Fibroblast of lung (primary cell): ENCODE results near the gene DCBLD2. TPM values are rescaled to one million over a fixed set of nuclear protein-coding genes. Genes with fewer than 3 reads are reported as not detected.

Experiments
- DNase-seq, 2 donors: peaks; one replicate each; pipeline versions ENCODE4 v3.0.0 to v3.0.0-alpha.2; 2010; ENCODE audit warnings: low read depth in 2 of 2
- H2AFZ ChIP-seq: 2 replicates; pipeline ENCODE4 v1.5.1; 2012; ENCODE audit warnings: low read length, control low read depth, inconsistent platforms
- H3K27ac ChIP-seq: 2 replicates; pipeline ENCODE4 v1.5.1; 2011; ENCODE audit warnings: low read length, control low read depth; ENCODE audit not compliant: insufficient read depth
- H3K27me3 ChIP-seq: 2 replicates; pipeline ENCODE4 v1.5.1; 2011; ENCODE audit warnings: mild to moderate bottlenecking, low read length; ENCODE audit not compliant: control insufficient read depth, insufficient read depth
- H3K36me3 ChIP-seq: 2 replicates; pipeline ENCODE4 v1.5.1; 2011; ENCODE audit warnings: low read length; ENCODE audit not compliant: control insufficient read depth, insufficient read depth
- H3K4me1 ChIP-seq: 2 replicates; pipeline ENCODE4 v1.5.1; 2011; ENCODE audit warnings: low read length; ENCODE audit not compliant: control insufficient read depth, insufficient read depth; ENCODE audit errors: extremely low read depth
- H3K4me2 ChIP-seq: 2 replicates; pipeline ENCODE4 v1.5.1; 2011; ENCODE audit warnings: low read length, control low read depth; ENCODE audit not compliant: insufficient read depth; ENCODE audit errors: extremely low read depth
- H3K4me3 ChIP-seq, 4 experiments: fragments of 200-600 bp in 1 of 4; sonication (generic) in 1 of 4; replicated peaks in 1 of 4; 2 replicates each; pipeline ENCODE4 v1.5.1; 2011 to 2016; ENCODE audit warnings: low read length in 4 of 4, low read depth in 3 of 4, mild to moderate bottlenecking in 3 of 4, control low read depth in 2 of 4, inconsistent platforms in 1 of 4, mixed read lengths in 1 of 4; ENCODE audit not compliant: insufficient read depth in 1 of 4; ENCODE audit errors: control extremely low read depth in 1 of 4
- H3K79me2 ChIP-seq: 2 replicates; pipeline ENCODE4 v1.5.1; 2012; ENCODE audit warnings: mild to moderate bottlenecking, low read length, inconsistent platforms; ENCODE audit not compliant: control insufficient read depth, insufficient read depth
- H3K9ac ChIP-seq: 2 replicates; pipeline ENCODE4 v1.5.1; 2011; ENCODE audit warnings: mild to moderate bottlenecking, low read length, control low read depth; ENCODE audit not compliant: insufficient read depth
- H3K9me3 ChIP-seq: 2 replicates; pipeline ENCODE4 v1.5.1; 2012; ENCODE audit warnings: low read depth, low read length; ENCODE audit not compliant: control insufficient read depth, insufficient read depth
- H4K20me1 ChIP-seq: 2 replicates; pipeline ENCODE4 v1.5.1; 2011; ENCODE audit warnings: low read length; ENCODE audit not compliant: control insufficient read depth, insufficient read depth; ENCODE audit errors: extremely low read depth
- EZH2 ChIP-seq: IDR thresholded peaks from 2 replicates; pipeline ENCODE4 v1.5.1; 2012; ENCODE audit warnings: low read length, control low read depth, mild to moderate bottlenecking; ENCODE audit errors: missing control alignments
- polyA plus RNA-seq, 2 donors: library from polyadenylated mRNA; depleted of rRNA in 1 of 2; stranded (reverse) in 1 of 2; unstranded in 1 of 2; fragments of >200 nt; gene quantifications; 2 replicates each; pipeline ENCODE4 v1.2.1, GENCODE V29; 2011 to 2012; ENCODE audit warnings: missing spikeins in 1 of 2
- total RNA-seq: library from RNA; depleted of rRNA; stranded (reverse); fragments of >200 nt; gene quantifications from 2 replicates; pipeline ENCODE4 v1.2.1, GENCODE V29; 2014
- TF ChIP-seq, protein P1 (sequence below), 2 donors: IDR thresholded peaks in 1 of 2; conservative IDR thresholded peaks in 1 of 2; 1 replicate in 1 of 2; 2 replicates in 1 of 2; pipeline ENCODE4 v1.5.1; 2011 to 2012; ENCODE audit warnings: low read length in 2 of 2, control low read depth in 1 of 2, inconsistent platforms in 1 of 2, low read depth in 1 of 2, mild to moderate bottlenecking in 1 of 2

DCBLD2 gene
- total and polyA plus RNA-seq, 2 donors (not counting 1 experiment from before 2014, with no cell fraction given) = 98.1 to 195 TPM

DNA sequence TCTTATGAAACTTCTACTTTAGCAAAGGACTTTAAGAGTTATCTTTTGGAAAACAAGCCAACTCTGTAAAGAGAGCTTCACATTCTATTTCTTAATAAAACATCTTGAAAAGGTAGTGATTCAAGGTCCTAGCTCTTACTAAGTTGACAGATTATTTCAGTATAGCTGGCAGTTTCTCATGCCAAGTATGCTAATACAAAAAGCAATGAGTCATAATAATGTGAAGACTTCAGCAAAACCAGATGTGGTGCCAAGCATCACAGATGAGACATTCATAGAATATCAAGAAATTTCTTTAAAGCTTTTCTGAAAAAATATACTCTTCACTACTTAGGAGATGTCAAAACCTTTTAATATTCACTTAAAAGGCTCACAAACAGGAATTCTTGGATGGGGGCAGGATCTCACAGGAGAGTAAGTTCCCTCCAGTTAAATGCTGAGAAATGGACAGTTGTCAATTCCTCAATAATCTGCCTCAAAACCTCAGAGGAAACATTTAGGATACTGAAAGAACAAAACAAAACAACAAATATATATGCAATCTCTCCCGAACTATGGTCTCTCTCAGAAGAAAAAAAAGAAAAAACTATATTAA is 45.6 kb downstream of the DCBLD2 start:
- TF ChIP-seq, protein P1, sequence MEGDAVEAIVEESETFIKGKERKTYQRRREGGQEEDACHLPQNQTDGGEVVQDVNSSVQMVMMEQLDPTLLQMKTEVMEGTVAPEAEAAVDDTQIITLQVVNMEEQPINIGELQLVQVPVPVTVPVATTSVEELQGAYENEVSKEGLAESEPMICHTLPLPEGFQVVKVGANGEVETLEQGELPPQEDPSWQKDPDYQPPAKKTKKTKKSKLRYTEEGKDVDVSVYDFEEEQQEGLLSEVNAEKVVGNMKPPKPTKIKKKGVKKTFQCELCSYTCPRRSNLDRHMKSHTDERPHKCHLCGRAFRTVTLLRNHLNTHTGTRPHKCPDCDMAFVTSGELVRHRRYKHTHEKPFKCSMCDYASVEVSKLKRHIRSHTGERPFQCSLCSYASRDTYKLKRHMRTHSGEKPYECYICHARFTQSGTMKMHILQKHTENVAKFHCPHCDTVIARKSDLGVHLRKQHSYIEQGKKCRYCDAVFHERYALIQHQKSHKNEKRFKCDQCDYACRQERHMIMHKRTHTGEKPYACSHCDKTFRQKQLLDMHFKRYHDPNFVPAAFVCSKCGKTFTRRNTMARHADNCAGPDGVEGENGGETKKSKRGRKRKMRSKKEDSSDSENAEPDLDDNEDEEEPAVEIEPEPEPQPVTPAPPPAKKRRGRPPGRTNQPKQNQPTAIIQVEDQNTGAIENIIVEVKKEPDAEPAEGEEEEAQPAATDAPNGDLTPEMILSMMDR (conservative IDR thresholded peaks at IDR 0.05 in 1 of 2, IDR thresholded peaks at IDR 0.05 in 1 of 2; ENCODE audit: low read depth in 1 of 2, low read length in 2 of 2) = no peak
- TF ChIP-seq EZH2 = no peak
- Histone ChIP-seq H3K9ac (no peak overlapping the region), H3K27ac (no peak overlapping the region), H3K4me1 (no peaks in the 10 kb centered on the region), H4K20me1 (no peaks in the 10 kb centered on the region), H3K79me2 (peaks cover 79% of the 10 kb centered on the region), H3K36me3 (no peaks in the 10 kb centered on the region), H3K9me3 (no peaks in the 10 kb centered on the region), H2AFZ (no peak overlapping the region), H3K27me3 (no peaks in the 10 kb centered on the region), H3K4me3 (no peak overlapping the region), H3K4me2 (peak overlapping the region; percentile 44)
- peak; percentile 94 to 97 for DNase-seq

DNA sequence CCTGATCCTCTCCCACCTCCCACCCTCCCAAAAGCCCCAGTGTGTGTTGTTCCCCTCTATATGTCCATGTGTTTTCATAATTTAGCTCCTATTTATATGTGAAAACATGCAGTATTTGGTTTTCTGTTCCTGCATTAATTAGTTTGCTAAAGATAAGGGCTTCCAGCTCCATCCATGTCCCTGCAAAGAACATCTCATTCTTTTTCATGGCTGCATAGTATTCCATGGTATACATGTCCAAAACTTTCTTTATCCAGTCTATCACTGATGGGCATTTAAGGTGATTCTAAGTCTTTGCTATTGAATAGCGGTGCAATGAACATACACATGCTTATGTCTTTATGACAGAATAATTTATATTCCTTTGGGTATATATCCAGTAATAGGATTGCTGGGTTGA is 53.4 kb downstream of the DCBLD2 start:
- Histone ChIP-seq H3K4me2 (no peak overlapping the region), H3K36me3 (peaks cover 4% of the 10 kb centered on the region), H3K9me3 (no peaks in the 10 kb centered on the region), H3K27ac (no peak overlapping the region), H3K79me2 (peaks cover 75% of the 10 kb centered on the region), H3K27me3 (no peaks in the 10 kb centered on the region), H2AFZ (no peak overlapping the region), H3K9ac (no peak overlapping the region), H3K4me3 (no peak overlapping the region), H4K20me1 (no peaks in the 10 kb centered on the region), H3K4me1 (peaks cover 7% of the 10 kb centered on the region)
- TF ChIP-seq, protein P1 (conservative IDR thresholded peaks at IDR 0.05 in 1 of 2, IDR thresholded peaks at IDR 0.05 in 1 of 2; ENCODE audit: low read depth in 1 of 2, low read length in 2 of 2) = no peak
- TF ChIP-seq EZH2 = no peak
- DNase-seq = no peak

DNA sequence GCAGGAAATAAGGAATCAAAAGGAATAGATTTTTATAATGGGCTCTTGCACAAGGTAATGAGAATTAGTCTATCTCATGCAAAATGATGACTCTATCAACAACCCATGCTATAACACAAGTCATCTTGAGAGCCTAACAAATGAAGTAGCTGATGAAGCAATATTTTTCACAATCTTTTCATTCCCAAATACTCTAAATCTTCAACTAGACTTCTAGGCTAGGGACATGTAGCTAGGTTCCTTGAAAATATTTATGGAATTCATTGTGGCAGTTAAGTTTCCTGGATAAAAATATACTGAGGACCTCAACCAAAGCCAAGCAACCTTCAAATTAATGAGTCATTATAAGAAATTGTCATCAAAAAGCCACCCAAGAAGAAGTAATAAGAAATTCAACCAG is 55.4 kb downstream of the DCBLD2 start:
- no peak for TF ChIP-seq EZH2
- TF ChIP-seq, protein P1 (conservative IDR thresholded peaks at IDR 0.05 in 1 of 2, IDR thresholded peaks at IDR 0.05 in 1 of 2; ENCODE audit: low read depth in 1 of 2, low read length in 2 of 2) = no peak
- peaks cover 65% of the 10 kb centered on the region for H3K79me2 ChIP-seq
- no peak overlapping the region for H3K9ac ChIP-seq
- H3K27me3 ChIP-seq = no peaks in the 10 kb centered on the region
- peaks cover 4% of the 10 kb centered on the region for H3K36me3 ChIP-seq
- peaks cover 7% of the 10 kb centered on the region for H3K4me1 ChIP-seq
- H3K4me2 ChIP-seq = peak overlapping the region; percentile 13
- H3K4me3 ChIP-seq = no peak overlapping the region
- peak; percentile 31 to 67 for DNase-seq
- H3K27ac ChIP-seq = no peak overlapping the region
- no peaks in the 10 kb centered on the region for H4K20me1 ChIP-seq
- no peak overlapping the region for H2AFZ ChIP-seq
- H3K9me3 ChIP-seq = no peaks in the 10 kb centered on the region
